HFFc6 (cell line): Measurements from ENCODE around the gene KCNF1. TPM values are rescaled to one million over a fixed set of nuclear protein-coding genes. Genes with fewer than 3 reads are reported as not detected.

Experiments
- DNase-seq: peaks from one replicate; pipeline ENCODE4 v3.0.0-alpha.2; 2018
- H3K27ac Mint-ChIP-seq: 2 replicates; pipeline ENCODE4 v1.8.0; 2020; ENCODE audit warnings: mild to moderate bottlenecking, mixed read lengths
- H3K27me3 Mint-ChIP-seq: 2 replicates; pipeline ENCODE4 v1.8.0; 2021; ENCODE audit warnings: mild to moderate bottlenecking, moderate library complexity, mixed read lengths; ENCODE audit not compliant: insufficient read depth
- H3K36me3 Mint-ChIP-seq: 2 replicates; pipeline ENCODE4 v1.8.0; 2021; ENCODE audit warnings: low read depth, mixed read lengths
- H3K4me1 Mint-ChIP-seq: 2 replicates; pipeline ENCODE4 v1.8.0; 2020; ENCODE audit warnings: low read depth, mixed read lengths
- H3K4me3 Mint-ChIP-seq: 2 replicates; pipeline ENCODE4 v1.8.0; 2020; ENCODE audit warnings: mild to moderate bottlenecking, moderate library complexity, mixed read lengths
- H3K9me3 Mint-ChIP-seq: 2 replicates; pipeline ENCODE4 v1.8.0; 2020; ENCODE audit warnings: mild to moderate bottlenecking, mixed read lengths
- CTCF ChIP-seq: fragments of 200-600 bp; sonication (generic); IDR thresholded peaks from 2 replicates; pipeline ENCODE4 v1.5.0; 2021; ENCODE audit warnings: antibody characterized with exemption, mild to moderate bottlenecking
- total RNA-seq, 6 experiments: library from RNA; stranded (reverse); fragmentation: NEBNext Ultra II Directional; extraction: Animal tissue kit (Norgen Biotek cat#: 25700); gene quantifications; 2 replicates in 1 of 6; 3 replicates in 5 of 6; pipeline ENCODE4 v1.2.3, GENCODE V29; 2021

KCNF1 gene
- total RNA-seq, 6 experiments from 2014 or later, result 0.14 to 0.26 (median 0.18) TPM; not detected in 3

- no peak for TF ChIP-seq CTCF
- H3K9me3 Mint-ChIP-seq, result peaks cover 18% of the 10 kb centered on the region
- peaks cover 6% of the 10 kb centered on the region for H3K27me3 Mint-ChIP-seq
- peaks cover 76% of the 10 kb centered on the region for H3K4me1 Mint-ChIP-seq
- H3K27ac Mint-ChIP-seq, result peak overlapping the region; percentile 98
- H3K36me3 Mint-ChIP-seq, result peaks cover 23% of the 10 kb centered on the region
- H3K4me3 Mint-ChIP-seq, result no peak overlapping the region; the same call in 1 of the 2 replicates
- no peak for DNase-seq
These were observed 23.2 kb downstream of the KCNF1 start for GRCh38 chr2:10934979-10935350.

- Mint-ChIP-seq H3K27me3 (peaks cover 6% of the 10 kb centered on the region), H3K9me3 (peaks cover 22% of the 10 kb centered on the region), H3K27ac (peak overlapping the region; percentile 98), H3K36me3 (peaks cover 28% of the 10 kb centered on the region), H3K4me3 (no peak overlapping the region; the same call in 1 of the 2 replicates), H3K4me1 (peaks cover 71% of the 10 kb centered on the region)
- no peak for TF ChIP-seq CTCF
- no peak for DNase-seq
These were observed 23.7 kb downstream of the KCNF1 start for GRCh38 chr2:10935366-10935918.

- H3K36me3 Mint-ChIP-seq, result peaks cover 28% of the 10 kb centered on the region
- peaks cover 22% of the 10 kb centered on the region for H3K9me3 Mint-ChIP-seq
- DNase-seq, result peak; percentile 99
- H3K4me3 Mint-ChIP-seq, result peak overlapping the region; percentile 50
- TF ChIP-seq CTCF, result peak; percentile 49
- H3K4me1 Mint-ChIP-seq, result peaks cover 63% of the 10 kb centered on the region
- H3K27me3 Mint-ChIP-seq, result peaks cover 6% of the 10 kb centered on the region
- H3K27ac Mint-ChIP-seq, result peak overlapping the region; percentile 98
These were observed 24.5 kb downstream of the KCNF1 start for GRCh38 chr2:10935953-10936942.

- Mint-ChIP-seq H3K4me3 (no peak overlapping the region), H3K9me3 (peaks cover 22% of the 10 kb centered on the region), H3K27me3 (peaks cover 6% of the 10 kb centered on the region), H3K36me3 (peaks cover 28% of the 10 kb centered on the region), H3K4me1 (peaks cover 35% of the 10 kb centered on the region), H3K27ac (no peak overlapping the region)
- no peak for TF ChIP-seq CTCF
- DNase-seq, result no peak
These were observed 27.3 kb downstream of the KCNF1 start for GRCh38 chr2:10939058-10939457.

- peaks cover 25% of the 10 kb centered on the region for H3K9me3 Mint-ChIP-seq
These were observed 28.9 kb downstream of the KCNF1 start for GRCh38 chr2:10940596-10940995.

More at GRCh38 chr2:10940596-10940995, 28.9 kb downstream of the KCNF1 start:
- peaks cover 8% of the 10 kb centered on the region for H3K27me3 Mint-ChIP-seq
- H3K4me3 Mint-ChIP-seq, result no peak overlapping the region
- peaks cover 28% of the 10 kb centered on the region for H3K36me3 Mint-ChIP-seq
- TF ChIP-seq CTCF, result no peak
- no peak overlapping the region for H3K27ac Mint-ChIP-seq
- peaks cover 21% of the 10 kb centered on the region for H3K4me1 Mint-ChIP-seq
- no peak for DNase-seq
